Parathyroid adenoma (tissue), 2 donors: ENCODE measurements around the gene ACO2.

Source experiments
- H2AFZ ChIP-seq: fragments of 300-600 bp; sonication (generic); one replicate; pipeline ENCODE4 v1.7.0; 2017; ENCODE audit warnings: antibody characterized with exemption, mild to moderate bottlenecking
- H3K27ac ChIP-seq: fragments of 300-600 bp; sonication (generic); one replicate; pipeline ENCODE4 v1.7.0; 2017
- H3K27me3 ChIP-seq: fragments of 300-600 bp; sonication (generic); one replicate; pipeline ENCODE4 v1.7.0; 2017; ENCODE audit warnings: low read length; ENCODE audit not compliant: control insufficient read depth, insufficient read depth
- H3K36me3 ChIP-seq: fragments of 300-600 bp; sonication (generic); one replicate; pipeline ENCODE4 v1.7.0; 2017; ENCODE audit warnings: low read length; ENCODE audit not compliant: control insufficient read depth, insufficient read depth
- H3K4me1 ChIP-seq: fragments of 300-600 bp; sonication (generic); one replicate; pipeline ENCODE4 v1.7.0; 2017; ENCODE audit warnings: control low read depth
- H3K4me2 ChIP-seq: fragments of 300-600 bp; sonication (generic); one replicate; pipeline ENCODE4 v1.7.0; 2017; ENCODE audit warnings: low read length
- H3K4me3 ChIP-seq: fragments of 300-600 bp; sonication (generic); one replicate; pipeline ENCODE4 v1.7.0; 2017; ENCODE audit warnings: low read depth, low read length
- H3K79me2 ChIP-seq: fragments of 300-600 bp; sonication (generic); one replicate; pipeline ENCODE4 v1.7.0; 2017; ENCODE audit warnings: control low read depth
- H3K9ac ChIP-seq: fragments of 300-600 bp; sonication (generic); one replicate; pipeline ENCODE4 v1.7.0; 2017; ENCODE audit warnings: mild to moderate bottlenecking
- H3K9me3 ChIP-seq: fragments of 300-600 bp; sonication (generic); one replicate; pipeline ENCODE4 v1.7.0; 2017; ENCODE audit warnings: low read length; ENCODE audit not compliant: control insufficient read depth
- CTCF ChIP-seq: fragments of 300-600 bp; sonication (generic); IDR thresholded peaks from one replicate; pipeline ENCODE4 v1.7.0; 2017; ENCODE audit warnings: antibody characterized with exemption, mild to moderate bottlenecking
- donor health status: primary hyperparathyroidism.

The ACO2 gene

DNA sequence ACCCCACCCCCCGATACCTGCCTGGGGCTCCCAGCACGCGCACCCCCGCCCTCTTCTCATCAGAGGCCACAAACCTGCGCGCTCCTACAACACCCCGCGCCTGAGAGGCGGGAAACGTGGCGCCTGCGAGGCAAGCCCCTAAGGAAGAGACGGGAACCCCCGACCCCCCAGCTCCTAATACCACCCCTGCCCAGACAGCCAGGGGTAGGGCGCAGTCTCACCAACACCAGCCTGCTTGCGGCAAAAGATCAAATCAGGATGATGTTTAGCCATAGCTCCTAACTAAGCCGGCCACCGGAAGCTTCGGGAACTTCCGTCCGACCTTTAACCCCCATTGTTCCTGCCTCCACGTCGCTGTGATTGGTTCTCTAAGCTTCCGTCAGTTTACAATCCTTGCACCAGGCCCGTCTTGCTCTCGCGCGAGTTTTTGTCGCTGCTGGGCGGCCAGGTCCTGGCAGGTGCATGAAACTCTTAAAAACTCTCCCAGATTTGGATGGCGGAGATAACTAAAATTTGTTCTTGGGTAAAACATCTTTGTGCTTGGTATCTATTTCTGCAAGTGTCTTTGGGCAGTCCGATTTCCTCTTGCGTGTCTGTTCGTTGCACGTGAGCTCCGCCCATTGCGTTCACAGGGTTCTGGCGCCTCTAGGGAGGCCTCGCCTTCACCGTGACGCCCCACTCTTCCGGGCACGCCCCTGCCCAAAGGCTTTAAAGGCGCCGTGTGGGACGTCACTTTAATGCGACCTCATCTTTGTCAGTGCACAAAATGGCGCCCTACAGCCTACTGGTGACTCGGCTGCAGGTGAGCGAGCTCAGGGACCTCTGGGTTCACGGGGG is at the start of gene ACO2, which contains the start of gene PHF5A:
Gene ACO2 (plus strand): TSS at position 737 of the 837 bp plus-strand sequence. CDS start 30 bp downstream, at position 767.
Gene PHF5A (minus strand): TSS at position 312 of the 837 bp plus-strand sequence. CDS start 39 bp downstream, at position 273.
- H3K4me1 ChIP-seq = peaks cover 2% of the 10 kb centered on the region

DNA sequence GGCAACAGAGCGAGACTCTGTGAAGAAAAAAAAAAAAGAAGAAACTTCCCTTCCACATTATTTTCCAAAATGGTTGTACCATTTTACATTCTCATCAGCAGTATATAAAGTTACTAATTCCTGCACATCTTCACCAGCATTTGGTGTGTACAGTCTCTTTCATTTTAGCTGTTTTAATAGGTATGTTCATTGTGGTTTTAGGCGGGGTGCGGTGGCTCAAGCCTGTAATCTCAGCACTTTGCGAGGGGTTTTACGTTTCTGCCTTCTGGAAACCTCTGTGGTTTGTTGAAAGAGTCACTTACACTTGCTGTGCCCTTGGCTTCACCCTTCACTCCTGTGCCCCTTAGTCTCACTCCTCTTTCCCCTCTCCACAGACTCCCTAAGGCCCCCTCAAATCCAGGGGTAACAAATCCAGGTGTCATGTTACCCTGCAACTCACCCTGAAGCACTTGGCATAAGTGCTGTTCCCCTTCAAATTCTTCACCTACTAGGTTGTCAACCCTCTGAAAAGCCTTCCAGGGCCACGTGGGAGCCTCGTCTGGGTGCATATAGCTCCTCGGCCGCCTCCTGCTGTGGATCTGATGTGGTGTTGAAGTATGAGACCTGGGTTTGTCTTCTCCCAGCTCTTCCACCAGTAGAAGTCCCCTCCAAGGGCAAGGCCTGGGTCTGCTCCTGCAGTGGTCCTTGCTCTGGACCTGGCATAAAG is 43.1 kb upstream of the ACO2 start:
- H3K27ac ChIP-seq = no peak overlapping the region
- no peak overlapping the region for H3K4me2 ChIP-seq
- no peaks in the 10 kb centered on the region for H3K4me1 ChIP-seq
- TF ChIP-seq CTCF = no peak
- peaks cover 2% of the 10 kb centered on the region for H3K79me2 ChIP-seq
- no peak overlapping the region for H2AFZ ChIP-seq
- H3K9ac ChIP-seq = no peak overlapping the region
- no peak overlapping the region for H3K4me3 ChIP-seq
- H3K27me3 ChIP-seq = no peaks in the 10 kb centered on the region
- no peaks in the 10 kb centered on the region for H3K36me3 ChIP-seq
- H3K9me3 ChIP-seq = no peaks in the 10 kb centered on the region

More for the DNA sequence above, at the start of gene ACO2, which contains the start of gene PHF5A:
- Histone ChIP-seq H3K4me3 (peak within 1 kb of the TSS; percentile 92), H3K79me2 (peaks cover 48% of the 10 kb centered on the region), H3K27me3 (no peaks in the 10 kb centered on the region), H3K36me3 (no peaks in the 10 kb centered on the region), H3K4me2 (peak within 1 kb of the TSS; percentile 68), H3K9ac (peak within 1 kb of the TSS; percentile 8), H2AFZ (peak within 1 kb of the TSS; percentile 69), H3K27ac (peak within 1 kb of the TSS; percentile 94), H3K9me3 (no peaks in the 10 kb centered on the region)
- no peak for TF ChIP-seq CTCF

DNA sequence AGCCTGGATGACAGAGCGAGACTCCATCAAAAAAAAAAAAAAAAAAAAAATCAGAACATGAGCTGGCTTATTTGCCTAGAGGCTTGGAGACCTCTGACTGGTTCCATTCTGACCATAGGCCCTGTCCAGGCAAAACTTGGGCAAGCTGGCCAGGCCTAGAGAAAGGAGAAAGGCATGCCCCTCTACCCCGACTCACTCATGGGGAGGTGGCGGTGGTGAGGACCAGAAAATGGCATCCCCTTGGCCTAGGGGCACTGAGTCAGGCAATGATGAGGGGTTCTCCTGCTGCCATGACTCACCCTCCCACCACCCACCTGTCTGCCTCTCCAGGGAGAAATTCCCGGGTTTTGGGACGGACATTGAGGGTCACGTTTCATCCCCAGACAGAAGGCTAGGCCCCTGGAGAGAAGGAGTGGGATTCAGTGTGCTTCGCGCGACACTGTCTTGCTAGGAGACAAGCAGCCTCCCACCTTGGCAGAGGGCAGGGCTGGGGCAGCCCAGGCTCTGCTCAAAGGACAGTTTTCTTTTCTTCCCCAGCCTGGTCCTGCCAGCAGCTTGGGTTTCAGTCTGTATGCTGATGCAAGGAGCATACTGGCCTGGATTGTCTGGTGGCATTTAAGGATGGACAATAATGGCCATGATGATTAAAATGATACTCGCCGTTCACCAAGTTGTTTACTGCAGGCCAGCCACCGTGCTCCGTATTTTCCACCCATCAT is 39.5 kb upstream of the ACO2 start:
- H3K4me1 ChIP-seq = no peaks in the 10 kb centered on the region
- no peak for TF ChIP-seq CTCF
- H3K36me3 ChIP-seq = no peaks in the 10 kb centered on the region

GRCh38 chr22:41429951-41430332 is 39.0 kb upstream of the ACO2 start:
- Histone ChIP-seq H3K27me3 (no peaks in the 10 kb centered on the region), H3K27ac (no peak overlapping the region), H3K9me3 (no peaks in the 10 kb centered on the region), H3K36me3 (no peaks in the 10 kb centered on the region), H3K4me2 (no peak overlapping the region), H3K9ac (no peak overlapping the region), H2AFZ (no peak overlapping the region), H3K79me2 (peaks cover 8% of the 10 kb centered on the region), H3K4me1 (no peaks in the 10 kb centered on the region), H3K4me3 (no peak overlapping the region)
- no peak for TF ChIP-seq CTCF

More for the DNA sequence above, 39.5 kb upstream of the ACO2 start:
- Histone ChIP-seq H2AFZ (no peak overlapping the region), H3K9me3 (no peaks in the 10 kb centered on the region), H3K27me3 (no peaks in the 10 kb centered on the region), H3K4me2 (no peak overlapping the region), H3K4me3 (no peak overlapping the region), H3K79me2 (peaks cover 3% of the 10 kb centered on the region), H3K9ac (no peak overlapping the region), H3K27ac (no peak overlapping the region)
